GM21529 (cell line): ENCODE results near the gene TCF4.

Experiments
- ATAC-seq: cut with Tn5 transposase; IDR thresholded peaks from one replicate; pipeline ENCODE4 v1.9.1; 2021; ENCODE audit not compliant: unreplicated experiment

TCF4 gene

DNA sequence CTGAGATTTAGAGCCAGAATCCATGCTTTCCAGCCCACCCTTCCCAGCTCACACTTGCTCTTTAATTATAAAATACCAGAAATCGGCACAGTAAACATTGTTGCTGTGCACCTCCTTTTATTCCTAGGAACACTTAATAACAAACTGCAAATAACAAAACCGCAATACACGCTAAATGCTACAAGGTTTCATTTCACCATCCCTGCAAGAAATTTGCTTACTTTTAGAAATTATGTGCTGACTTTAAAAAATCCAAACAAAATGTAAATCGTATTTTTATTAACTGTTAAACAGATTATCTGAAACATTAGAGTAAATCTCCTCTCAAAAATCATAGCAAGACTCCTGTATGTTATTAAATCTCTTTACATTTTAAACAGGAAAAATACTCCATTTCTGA lies 79.3 kb downstream of the TCF4 start:
- ATAC-seq = no peak

DNA sequence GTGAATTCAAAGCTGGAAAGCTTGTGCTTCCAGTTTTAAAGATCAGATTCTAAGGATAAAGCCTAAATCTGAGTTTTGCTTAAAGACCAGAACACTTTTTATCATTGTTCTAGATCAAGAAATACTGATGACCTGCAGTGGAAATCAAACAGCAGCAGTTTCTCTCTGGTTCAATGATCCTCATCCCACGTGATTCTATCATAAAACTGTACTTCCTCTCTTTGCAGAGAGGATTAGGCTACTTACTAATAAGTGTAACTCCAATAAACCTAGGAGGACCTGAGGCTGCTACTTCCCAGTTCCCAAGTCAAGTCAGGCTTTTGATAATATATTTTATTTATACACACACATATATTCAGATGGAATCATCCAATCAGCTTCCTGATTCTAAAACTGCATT lies 81.9 kb downstream of the TCF4 start:
- no peak for ATAC-seq

DNA sequence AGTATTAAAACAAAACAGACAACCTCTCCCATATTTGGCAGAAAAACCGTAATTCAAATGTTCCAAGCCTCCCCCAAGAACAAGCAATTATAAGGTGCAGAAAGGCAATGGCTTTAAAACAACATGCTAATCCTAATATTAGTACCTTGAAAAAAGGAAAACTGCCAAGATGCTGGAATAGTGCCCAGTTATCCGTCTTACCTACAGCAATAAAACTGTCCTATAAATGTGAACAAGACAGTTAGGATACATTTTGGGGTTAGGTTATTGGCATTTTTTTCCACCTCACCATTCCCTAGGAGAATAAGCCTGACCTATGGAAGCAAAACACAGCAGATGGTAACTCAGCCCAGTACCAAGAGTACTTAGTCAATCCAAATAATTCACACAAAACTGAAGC lies 83.2 kb downstream of the TCF4 start:
- ATAC-seq = no peak

DNA sequence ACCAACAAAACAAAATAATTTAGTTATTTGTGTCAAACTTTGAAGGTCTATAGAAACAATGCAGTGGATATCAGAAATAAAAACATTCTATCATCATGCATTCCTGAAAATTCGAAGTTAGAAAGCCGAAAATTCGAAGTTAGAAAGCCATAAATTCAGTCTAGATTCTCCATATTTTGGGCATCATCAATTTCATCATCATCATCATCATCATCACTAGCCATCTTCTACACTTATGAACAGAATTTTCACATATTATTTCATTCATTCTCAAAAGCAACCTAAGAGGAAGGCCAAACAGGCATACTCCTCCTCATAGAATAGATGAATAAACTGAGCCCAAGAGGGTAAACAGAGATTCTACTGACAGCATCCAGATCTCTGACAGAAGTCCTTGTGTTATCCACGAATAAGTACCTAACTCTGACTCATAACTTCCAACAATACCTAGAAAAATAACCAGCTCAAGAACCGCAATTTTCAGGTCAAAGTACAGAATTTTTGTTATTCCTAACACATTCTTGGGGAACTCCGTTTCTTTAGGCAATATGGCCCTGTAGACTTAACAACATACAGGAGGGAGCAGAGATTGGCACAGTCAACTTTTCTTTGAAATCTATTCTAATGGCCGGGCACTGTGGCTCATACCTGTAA lies 84.7 kb downstream of the TCF4 start:
- no peak for ATAC-seq

DNA sequence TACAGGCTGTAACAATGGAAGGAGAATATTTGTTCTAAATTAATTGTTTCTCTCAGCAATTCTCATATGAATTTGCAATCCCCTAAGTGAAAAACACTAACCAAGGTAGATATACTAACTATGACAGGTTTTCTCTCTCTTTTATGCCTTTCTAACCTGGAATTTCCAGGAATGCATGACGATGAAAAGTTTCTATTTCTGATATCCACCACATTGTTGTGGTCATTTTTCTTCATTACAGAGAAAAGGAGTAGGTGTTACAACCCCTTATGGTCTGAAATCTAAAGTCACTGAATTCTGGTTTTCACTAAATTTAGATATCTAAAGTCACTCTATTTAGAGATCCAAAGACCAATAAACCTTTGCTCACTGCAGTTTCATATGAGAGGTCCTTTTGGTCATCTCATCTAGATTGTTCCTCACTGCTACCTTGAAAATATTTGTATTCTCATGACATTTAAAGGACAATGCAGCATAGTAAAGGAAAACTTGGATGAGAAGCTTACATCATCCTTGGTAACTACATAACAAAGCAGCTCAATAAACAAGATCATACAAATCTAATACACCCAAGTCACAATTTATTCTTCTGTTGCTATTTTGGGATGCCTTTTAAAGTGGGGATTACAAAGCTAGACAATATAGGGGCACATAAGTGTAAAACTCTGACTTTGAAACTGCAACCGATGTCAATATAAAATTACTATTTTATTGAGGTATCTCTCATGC lies 85.8 kb downstream of the TCF4 start:
- no peak for ATAC-seq

DNA sequence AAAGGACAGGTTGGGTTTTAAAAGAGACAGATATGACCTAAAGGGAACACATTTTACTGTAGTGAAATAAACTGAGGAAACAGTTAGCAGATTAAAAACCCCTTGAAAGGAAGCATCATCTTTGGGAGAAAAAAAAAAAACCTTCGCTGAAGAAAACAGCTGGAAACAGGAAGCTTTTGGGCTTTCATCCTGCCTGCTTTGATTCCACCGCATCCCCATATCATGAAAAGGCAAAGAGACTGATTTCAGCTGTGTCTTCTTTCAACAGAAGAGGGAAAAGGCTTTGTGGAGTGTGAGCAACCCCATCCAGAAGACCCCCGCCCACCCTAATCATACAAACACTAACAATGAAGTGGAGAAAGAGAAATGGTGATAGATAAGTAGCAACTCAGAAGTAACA lies 86.4 kb downstream of the TCF4 start:
- ATAC-seq = no peak

DNA sequence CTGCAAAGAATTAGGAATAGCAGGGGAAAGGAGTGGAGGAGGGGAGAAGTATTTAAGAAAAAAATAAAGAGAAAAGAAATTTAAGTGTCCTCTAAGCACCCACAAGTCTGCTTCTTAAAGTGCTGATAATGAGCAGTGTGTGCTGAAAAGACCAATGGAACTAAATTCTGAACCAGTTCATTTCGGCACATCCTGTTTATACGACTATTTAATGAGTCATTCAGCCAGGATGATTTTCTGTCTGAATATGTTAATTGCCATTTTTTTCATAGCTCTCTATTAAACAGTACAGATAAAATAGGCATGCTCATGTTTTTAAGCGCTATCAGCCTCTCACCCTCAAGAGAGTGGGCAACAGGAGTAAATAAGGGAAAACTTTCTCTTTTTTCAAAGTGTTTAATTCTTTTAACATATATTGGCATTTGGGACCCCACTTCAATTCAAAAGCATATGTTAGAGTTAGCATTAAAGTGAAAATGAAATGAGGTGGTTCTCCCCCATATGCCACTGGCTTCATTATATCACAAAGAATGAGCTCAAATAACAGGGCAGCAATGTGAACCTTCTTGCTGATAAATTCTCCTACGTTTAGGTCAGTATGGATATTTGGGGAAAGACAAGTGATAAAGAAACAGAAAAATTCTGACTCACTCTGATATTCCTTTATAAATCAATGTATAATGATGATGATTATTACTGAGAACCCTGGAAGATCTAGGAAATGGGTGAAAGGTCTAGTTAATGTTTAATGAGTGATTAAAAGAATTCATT lies 87.5 kb downstream of the TCF4 start:
- ATAC-seq = no peak

DNA sequence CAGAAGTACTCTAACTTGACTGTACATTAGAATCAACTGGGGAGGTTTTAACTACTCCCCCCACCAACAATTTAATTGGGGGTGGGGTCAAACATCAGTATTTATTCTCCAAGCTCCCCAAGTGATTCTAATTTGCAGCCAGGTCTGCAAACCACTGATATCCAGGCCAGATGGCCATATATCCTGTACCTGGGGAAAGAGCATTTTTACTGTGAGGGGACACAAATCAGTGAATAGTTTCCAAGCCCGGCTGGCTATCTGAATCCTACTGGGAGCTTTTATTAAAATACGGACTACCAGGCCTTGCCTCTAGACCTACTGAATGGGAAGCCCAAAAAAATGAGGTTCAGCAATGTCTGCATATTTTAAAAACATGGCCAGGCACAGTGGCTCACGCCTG lies 88.5 kb downstream of the TCF4 start:
- no peak for ATAC-seq

DNA sequence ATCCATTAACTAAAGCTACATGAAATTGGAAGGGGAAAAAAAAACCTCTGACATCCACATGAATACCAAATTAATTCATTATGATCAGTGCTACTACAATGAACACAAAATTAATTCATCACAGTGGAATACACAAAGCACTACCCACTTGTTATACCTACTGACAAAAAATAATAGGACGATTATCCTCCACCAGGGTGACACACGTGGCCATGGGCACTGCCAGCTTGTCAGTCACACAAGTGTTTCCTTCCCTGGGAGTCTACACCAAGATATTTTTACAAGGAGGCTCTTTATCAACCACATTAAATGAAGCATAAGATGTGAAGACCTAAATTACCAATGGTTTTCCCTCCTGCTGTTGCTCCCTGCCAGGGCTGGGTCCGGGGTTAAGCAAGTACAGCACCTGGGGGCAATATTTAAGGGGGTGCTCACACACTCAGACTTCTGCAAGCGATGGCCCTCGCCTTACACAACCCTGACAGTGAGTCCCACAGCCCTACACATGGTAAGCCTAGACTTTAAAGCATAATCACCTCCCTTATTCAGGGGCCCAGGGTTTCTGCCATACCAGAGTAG lies 90.1 kb downstream of the TCF4 start:
- no peak for ATAC-seq

DNA sequence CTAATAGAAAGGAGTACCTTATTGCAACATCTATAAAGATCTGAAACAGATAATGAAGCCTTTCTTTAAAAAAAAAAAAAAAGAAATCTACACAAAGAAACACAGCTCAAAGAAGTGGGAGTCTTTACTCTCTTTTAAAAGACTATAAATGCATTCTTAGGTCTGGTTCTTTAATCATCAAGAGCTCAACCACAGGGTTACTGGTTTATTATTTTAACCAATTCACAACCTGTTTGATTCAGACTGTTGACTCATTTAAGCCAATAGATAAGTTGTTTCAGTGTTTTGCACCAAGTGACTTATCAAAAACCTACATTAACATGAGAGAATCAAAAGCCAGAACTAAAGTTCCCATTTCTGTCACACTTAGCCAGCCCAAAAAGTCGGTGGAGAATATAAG lies 93.1 kb downstream of the TCF4 start:
- no peak for ATAC-seq

DNA sequence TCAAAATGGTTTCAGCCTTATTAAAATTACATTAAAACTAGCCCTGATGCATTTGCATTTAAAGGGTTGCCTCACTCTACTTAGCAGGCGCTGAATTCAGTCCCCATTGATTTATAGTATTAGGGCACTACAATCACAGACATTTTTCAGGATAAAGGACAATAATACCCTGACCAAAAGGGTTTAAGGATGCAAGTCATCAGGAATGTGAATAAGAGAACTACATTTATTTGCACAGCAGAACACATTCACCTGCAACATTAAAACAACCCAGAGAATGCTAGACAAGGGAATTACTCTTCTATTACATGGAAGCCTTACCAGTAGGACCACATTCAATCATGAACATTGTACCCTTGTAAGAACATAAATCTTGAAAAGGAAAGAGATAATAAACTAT lies 93.6 kb downstream of the TCF4 start:
- ATAC-seq = no peak

DNA sequence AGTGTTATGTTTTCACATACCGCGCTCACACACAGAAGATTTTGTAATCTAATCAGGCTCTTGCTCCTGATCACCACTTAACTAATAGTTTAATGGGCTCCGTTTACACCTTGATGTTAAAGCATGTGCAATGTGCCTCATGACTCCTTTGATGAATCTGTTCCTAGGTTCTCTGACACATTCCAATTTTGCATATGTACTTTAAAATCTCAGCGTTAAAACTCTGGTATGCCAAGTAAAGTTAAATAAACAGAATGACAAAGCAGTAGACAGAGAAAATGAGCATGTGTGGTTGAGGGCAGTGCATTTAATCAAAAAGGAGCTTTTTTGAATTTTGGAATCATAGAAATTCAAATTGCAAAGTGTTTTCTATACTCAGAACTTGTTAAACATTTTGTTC lies 96.4 kb downstream of the TCF4 start:
- no peak for ATAC-seq

DNA sequence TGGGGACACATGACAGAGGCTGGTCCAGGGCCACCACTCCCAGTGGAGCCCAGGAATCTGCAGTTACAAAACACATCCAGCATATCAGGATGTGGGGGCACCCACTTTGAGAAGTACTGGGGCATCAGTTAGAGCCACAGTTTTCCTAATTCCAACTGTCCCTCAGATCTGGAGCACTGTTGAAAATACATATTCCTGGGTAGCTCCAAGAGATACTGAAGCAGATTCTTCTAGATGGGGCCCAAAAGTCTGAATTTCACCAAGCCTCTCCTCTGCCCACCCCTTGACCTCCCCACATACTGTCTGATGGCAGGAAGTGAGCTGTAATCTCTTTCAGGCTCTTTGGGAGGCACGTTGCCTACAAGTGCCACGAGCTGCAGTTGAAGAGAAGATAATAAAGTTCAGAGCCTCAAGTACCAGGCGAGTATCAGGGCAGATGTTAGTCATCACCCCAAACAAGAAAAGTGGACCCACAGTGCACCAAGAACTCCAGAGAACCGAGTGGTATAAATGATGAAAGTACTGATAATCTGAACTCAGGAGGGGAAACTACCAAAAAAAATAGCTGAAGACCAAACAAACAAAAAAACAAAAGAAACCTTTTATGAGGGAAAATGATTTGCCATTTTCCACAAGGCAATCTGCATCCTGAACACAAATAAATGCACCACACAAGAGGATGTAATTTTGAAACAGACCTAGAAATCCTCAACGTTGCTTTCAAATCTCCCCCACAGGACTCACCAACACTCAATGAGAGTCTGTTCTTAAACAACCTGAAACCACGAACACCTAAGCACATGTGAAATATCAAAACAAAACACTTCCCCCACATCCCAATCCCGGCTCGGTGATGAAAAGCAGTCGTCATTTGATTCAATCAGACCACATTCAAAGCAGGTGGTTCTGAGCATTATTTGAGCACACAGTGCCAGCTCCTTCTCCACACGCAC lies 98.7 kb downstream of the TCF4 start:
- peak; percentile 85 for ATAC-seq

DNA sequence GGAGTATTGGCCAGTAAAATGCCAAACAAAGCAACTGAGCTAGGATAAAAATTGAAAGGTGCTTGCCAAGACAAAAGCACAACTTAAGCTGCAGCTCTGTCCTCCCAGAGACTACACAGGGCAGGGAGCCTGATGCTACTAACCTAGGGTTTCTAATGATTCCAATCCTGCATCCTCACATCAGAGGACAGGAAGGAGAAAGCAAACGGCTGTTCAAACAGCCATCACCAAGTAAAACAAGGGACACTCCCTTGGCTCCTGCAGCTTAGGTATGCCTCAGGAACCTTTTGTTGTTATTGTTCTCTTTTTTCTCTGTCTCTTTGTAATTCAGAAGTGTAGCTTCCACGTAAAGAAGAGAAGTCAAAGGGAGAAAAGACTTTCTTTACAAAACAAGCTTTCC lies 99.5 kb downstream of the TCF4 start:
- no peak for ATAC-seq

DNA sequence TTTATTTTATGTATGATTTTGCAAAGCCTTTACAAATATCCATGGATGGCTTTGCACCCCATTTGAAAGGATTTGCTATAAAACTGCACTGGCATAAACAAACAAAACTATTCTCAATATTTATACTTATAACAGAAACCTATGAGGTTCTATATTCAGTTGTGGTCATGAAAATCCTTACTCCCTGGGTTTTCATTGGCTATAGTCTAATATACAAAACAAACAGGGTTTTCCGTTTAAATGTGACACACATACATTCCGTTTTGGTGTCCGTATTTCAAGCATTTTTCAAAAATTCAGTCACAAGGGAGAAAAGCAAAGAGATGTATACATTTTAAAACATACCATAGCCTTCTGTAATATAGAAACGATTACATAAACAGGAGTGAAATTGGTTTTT lies 100.0 kb downstream of the TCF4 start:
- no peak for ATAC-seq

DNA sequence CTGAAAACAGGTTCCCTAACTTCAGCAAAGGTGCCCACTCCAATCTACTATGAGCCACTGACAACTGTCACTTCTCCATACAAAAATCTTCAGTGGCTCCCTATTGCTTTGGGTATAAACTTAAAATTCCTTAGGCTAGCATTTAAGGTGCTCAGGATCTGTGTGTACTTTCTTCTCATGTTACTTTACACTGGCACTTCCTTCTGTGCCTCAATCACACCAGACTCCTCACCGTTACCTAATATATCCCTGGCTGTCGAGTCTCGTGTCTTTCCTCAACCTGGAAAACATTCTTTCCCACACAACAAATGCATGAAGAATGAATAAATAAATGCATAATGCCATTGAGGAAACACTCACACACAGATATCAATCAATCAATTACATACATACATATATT lies 101.1 kb downstream of the TCF4 start:
- no peak for ATAC-seq

DNA sequence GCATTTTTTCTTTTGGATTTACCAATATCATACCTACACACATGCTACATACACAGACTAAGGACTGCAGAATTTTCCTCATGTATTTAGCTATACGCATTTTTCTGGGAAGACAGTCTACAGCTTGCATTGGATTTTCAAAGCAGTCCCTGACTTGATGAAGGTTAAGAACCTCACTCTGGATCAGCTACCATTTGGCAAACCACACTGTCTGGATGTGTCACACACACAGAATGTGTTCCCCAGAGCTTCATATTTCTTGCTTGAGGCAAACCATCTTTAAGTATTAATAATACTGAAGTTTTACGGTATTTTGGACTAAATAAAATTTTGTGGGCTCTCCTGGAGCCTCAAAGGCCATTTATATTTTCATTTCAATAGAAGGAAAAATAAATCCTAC lies 102.3 kb downstream of the TCF4 start:
- ATAC-seq = no peak

DNA sequence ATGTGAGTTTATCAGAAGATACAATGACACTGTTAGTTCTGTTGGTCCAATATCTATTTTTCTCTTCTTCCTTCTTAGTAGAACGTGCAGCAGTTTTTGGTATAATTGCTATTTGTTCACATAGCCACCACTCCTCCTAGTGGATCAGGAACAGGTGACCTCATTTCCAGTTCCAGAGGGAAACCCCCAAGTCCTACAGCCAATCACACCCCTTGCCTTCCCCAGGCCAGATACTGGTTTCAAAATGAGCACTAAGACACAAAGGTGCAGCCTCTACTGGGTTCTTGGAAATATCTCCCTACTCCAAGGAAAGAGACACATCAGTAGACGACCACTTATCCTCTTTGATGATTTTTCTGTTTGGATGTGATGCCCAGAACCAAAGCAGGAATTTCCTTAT lies 103.2 kb downstream of the TCF4 start:
- no peak for ATAC-seq

DNA sequence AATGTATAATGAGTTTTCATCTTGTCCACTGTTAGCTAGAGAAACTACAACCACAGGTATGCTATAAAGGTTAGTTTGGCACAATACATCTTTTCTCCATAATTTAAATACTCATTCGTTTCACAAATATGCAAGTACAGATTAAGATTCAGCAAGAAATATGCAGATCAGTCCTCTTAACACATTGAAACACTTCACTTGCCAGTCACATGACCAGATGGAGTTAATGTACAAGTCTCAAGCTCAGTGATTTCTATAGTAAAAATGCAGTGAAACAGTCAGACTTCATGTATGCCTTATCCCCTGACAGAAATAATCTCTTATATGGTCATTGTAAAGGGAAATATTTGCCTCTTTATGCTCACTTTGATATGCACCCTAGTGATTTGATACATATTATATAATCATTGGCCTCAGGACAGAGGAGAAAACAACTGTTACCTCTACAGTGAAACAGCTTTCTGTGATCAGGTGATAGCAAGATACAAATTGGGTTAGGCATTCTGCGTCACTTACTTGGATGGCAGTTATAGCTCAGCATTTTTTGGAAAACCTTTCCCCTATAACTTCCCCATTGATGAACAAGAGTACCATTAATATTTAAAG lies 104.6 kb downstream of the TCF4 start:
- ATAC-seq = no peak

DNA sequence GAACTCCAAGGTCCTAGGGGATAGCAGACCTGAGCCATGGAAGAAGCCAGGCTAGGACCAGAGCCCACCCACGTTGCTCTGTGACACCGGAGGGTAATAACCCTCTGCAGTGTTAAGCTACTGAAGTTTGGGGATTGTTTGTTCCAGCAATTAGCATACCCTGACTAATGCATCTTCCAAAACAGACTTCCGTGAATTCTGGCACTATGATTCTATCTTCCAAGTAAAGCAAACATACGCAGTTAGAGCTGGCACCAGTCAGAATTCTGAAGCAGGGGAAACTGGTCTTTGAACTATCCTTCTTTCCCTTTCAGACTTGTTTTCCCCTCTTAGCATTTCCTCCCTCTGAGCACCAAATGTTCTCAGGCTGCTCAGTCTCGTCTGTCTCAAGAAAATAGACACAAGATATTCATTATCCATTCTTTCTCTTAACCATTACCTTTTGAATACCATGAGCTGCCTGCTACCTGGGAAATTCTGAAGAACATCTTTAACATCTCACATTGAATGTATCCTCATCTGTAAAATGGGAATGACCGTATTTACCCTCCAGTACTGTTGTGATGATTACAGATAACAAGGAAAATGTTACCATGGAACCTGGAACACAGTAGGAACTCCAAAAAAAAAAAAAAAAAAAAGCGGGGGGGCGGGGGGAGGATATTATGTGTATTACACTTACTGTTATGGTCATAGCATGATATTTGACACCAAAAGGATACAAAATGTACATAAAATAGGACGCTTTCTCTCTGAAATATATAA lies 108.2 kb downstream of the TCF4 start:
- no peak for ATAC-seq
